SK-N-SH treated with all-trans-retinoic acid at 6 μM for 48 hours (cell line): ENCODE measurements around the gene SFRP4.

Source experiments
- ARNTL ChIP-seq: fragments of 450-650 bp; formaldehyde crosslinking; IDR thresholded peaks from 2 replicates; pipeline ENCODE4 v1.5.0; 2020; ENCODE audit warnings: low read depth, mild to moderate bottlenecking, moderate library complexity, borderline replicate concordance
- ESRRG ChIP-seq: fragments of 250-450 bp; sonication (Bioruptor Pico); IDR thresholded peaks from 2 replicates; pipeline ENCODE4 v1.6.1; 2021; ENCODE audit warnings: mild to moderate bottlenecking
- POU6F1 ChIP-seq: fragments of 250-450 bp; sonication (Bioruptor Pico); IDR thresholded peaks from 2 replicates; pipeline ENCODE4 v1.8.0; 2021; ENCODE audit warnings: low read depth, mild to moderate bottlenecking, moderate library complexity, borderline replicate concordance
- TCF4 ChIP-seq: fragments of 250-450 bp; sonication (Bioruptor Pico); IDR thresholded peaks from 2 replicates; pipeline ENCODE4 v1.8.0; 2021; ENCODE audit warnings: mild to moderate bottlenecking, moderate library complexity, borderline replicate concordance
- ZC3H10 ChIP-seq: fragments of 250-450 bp; sonication (Bioruptor Pico); IDR thresholded peaks from 2 replicates; pipeline ENCODE4 v1.5.1; 2021; ENCODE audit warnings: mild to moderate bottlenecking, moderate library complexity
- ZFP3 ChIP-seq: fragments of 250-450 bp; sonication (Bioruptor Pico); IDR thresholded peaks from 2 replicates; pipeline ENCODE4 v1.5.0; 2020; ENCODE audit warnings: mild to moderate bottlenecking, moderate library complexity
- ZFP30 ChIP-seq: fragments of 450-650 bp; formaldehyde crosslinking; IDR thresholded peaks from 2 replicates; pipeline ENCODE4 v1.5.0; 2022; ENCODE audit warnings: mild to moderate bottlenecking, moderate library complexity
- ZNF565 ChIP-seq: fragments of 450-650 bp; formaldehyde crosslinking; conservative IDR thresholded peaks from 2 replicates; pipeline ENCODE4 v1.5.0; 2020; ENCODE audit warnings: low read depth, mild to moderate bottlenecking, moderate library complexity
- ZNF8 ChIP-seq: fragments of 450-650 bp; formaldehyde crosslinking; IDR thresholded peaks from 2 replicates; pipeline ENCODE4 v1.5.0; 2020; ENCODE audit warnings: mild to moderate bottlenecking, moderate library complexity
- TF ChIP-seq, protein P1 (sequence below): fragments of 250-450 bp; sonication (Bioruptor Pico); IDR thresholded peaks from 2 replicates; pipeline ENCODE4 v1.8.0; 2020; ENCODE audit warnings: mild to moderate bottlenecking, moderate library complexity, borderline replicate concordance

GRCh38 chr7:37952240-37952639, 35.6 kb upstream of the SFRP4 start:
- TF ChIP-seq ZNF565 (CRISPR knock-in tag) (no peak), ARNTL (no peak), ZNF8 (CRISPR knock-in tag) (no peak), POU6F1 (no peak), ZFP3 (CRISPR knock-in tag) (no peak), ZFP30 (CRISPR knock-in tag) (no peak), ESRRG (CRISPR knock-in tag) (no peak), TCF4 (no peak), ZC3H10 (CRISPR knock-in tag) (no peak)
- TF ChIP-seq, protein P1, sequence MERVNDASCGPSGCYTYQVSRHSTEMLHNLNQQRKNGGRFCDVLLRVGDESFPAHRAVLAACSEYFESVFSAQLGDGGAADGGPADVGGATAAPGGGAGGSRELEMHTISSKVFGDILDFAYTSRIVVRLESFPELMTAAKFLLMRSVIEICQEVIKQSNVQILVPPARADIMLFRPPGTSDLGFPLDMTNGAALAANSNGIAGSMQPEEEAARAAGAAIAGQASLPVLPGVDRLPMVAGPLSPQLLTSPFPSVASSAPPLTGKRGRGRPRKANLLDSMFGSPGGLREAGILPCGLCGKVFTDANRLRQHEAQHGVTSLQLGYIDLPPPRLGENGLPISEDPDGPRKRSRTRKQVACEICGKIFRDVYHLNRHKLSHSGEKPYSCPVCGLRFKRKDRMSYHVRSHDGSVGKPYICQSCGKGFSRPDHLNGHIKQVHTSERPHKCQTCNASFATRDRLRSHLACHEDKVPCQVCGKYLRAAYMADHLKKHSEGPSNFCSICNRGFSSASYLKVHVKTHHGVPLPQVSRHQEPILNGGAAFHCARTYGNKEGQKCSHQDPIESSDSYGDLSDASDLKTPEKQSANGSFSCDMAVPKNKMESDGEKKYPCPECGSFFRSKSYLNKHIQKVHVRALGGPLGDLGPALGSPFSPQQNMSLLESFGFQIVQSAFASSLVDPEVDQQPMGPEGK (CRISPR knock-in tag) = no peak
